IMR-90 (cell line): ENCODE results near the gene ATG9B. TPM values are rescaled to one million over a fixed set of nuclear protein-coding genes. Genes with fewer than 3 reads are reported as not detected.

ENCODE experiments used
- ATAC-seq: fragments of 200-7000 bp; cut with Tn5 transposase; 2 replicates; pipeline ENCODE4 v1.9.1; 2020; ENCODE audit warnings: low read depth, mild to moderate bottlenecking, moderate library complexity
- BruUV-seq: library from RNA; stranded (reverse); fragments of 400-500 nt; replicated peaks from 2 replicates; lab custom pipeline; 2021; lab: Mats Ljungman, UMichigan
- CTCF ChIA-PET: fragments of 300-600 bp; formaldehyde crosslinking; extraction: SDS; loops from one replicate; lab custom pipeline; 2021; ENCODE audit warnings: antibody characterized with exemption; lab: Yijun Ruan, JAX
- POLR2A ChIA-PET: fragments of 300-600 bp; sonication (Branson Sonifier 250); formaldehyde crosslinking; loops from one replicate; lab custom pipeline; 2022; ENCODE audit warnings: antibody characterized with exemption; ENCODE audit not compliant: unreplicated experiment; lab: Charles Lee
- DNase-seq: peaks from one replicate; pipeline ENCODE4 v3.0.0; 2013
- H2AFZ ChIP-seq: replicated peaks from 2 replicates; pipeline ENCODE3; 2013; ENCODE audit warnings: low read length, mild to moderate bottlenecking; ENCODE audit not compliant: poor library complexity
- H2AK5ac ChIP-seq: 2 replicates; pipeline ENCODE4 v1.6.1; 2013; ENCODE audit warnings: low read depth, low read length, inconsistent platforms
- H2AK9ac ChIP-seq: replicated peaks from 2 replicates; pipeline ENCODE3; 2013; ENCODE audit warnings: mild to moderate bottlenecking, low read depth, low read length, moderate library complexity; ENCODE audit not compliant: poor library complexity
- H2BK120ac ChIP-seq: 2 replicates; pipeline ENCODE4 v1.6.1; 2013; ENCODE audit warnings: low read depth, low read length, inconsistent platforms
- H2BK15ac ChIP-seq: 3 replicates; pipeline ENCODE4 v1.6.1; 2013; ENCODE audit warnings: low read depth, low read length, inconsistent platforms
- H2BK20ac ChIP-seq: 2 replicates; pipeline ENCODE4 v1.6.1; 2013; ENCODE audit warnings: low read depth, mild to moderate bottlenecking, inconsistent platforms, low read length, moderate library complexity
- H2BK5ac ChIP-seq: 2 replicates; pipeline ENCODE4 v1.6.1; 2013; ENCODE audit warnings: mild to moderate bottlenecking, low read depth, low read length, inconsistent platforms; ENCODE audit not compliant: poor library complexity, severe bottlenecking
- H3K14ac ChIP-seq: replicated peaks from 2 replicates; pipeline ENCODE4 v1.6.1; 2013; ENCODE audit warnings: low read depth, low read length, inconsistent platforms
- H3K18ac ChIP-seq: 2 replicates; pipeline ENCODE4 v1.6.1; 2013; ENCODE audit warnings: low read depth, low read length, control low read depth
- H3K23ac ChIP-seq: 2 replicates; pipeline ENCODE4 v1.6.1; 2013; ENCODE audit warnings: low read depth, low read length, inconsistent platforms
- H3K27ac ChIP-seq: 2 replicates; pipeline ENCODE4 v1.5.1; 2013; ENCODE audit warnings: mild to moderate bottlenecking, control low read depth, low read length; ENCODE audit not compliant: insufficient read depth
- H3K27me3 ChIP-seq: 2 replicates; pipeline ENCODE4 v1.6.1; 2013; ENCODE audit warnings: low read length; ENCODE audit not compliant: control insufficient read depth, insufficient read depth
- H3K36me3 ChIP-seq: 2 replicates; pipeline ENCODE4 v1.6.1; 2013; ENCODE audit warnings: low read length, mixed read lengths; ENCODE audit not compliant: control insufficient read depth, insufficient read depth
- H3K4ac ChIP-seq: 2 replicates; pipeline ENCODE4 v1.6.1; 2013; ENCODE audit warnings: low read depth, low read length, inconsistent platforms
- H3K4me1 ChIP-seq: 2 replicates; pipeline ENCODE4 v1.6.1; 2013; ENCODE audit warnings: low read length, mixed read lengths; ENCODE audit not compliant: control insufficient read depth, insufficient read depth
- H3K4me2 ChIP-seq: 2 replicates; pipeline ENCODE4 v1.6.1; 2013; ENCODE audit warnings: low read depth, mild to moderate bottlenecking, control low read depth, low read length, moderate library complexity
- H3K4me3 ChIP-seq: 2 replicates; pipeline ENCODE4 v1.5.1; 2013; ENCODE audit warnings: low read depth, mild to moderate bottlenecking, control low read depth, low read length, moderate library complexity; ENCODE audit not compliant: insufficient read depth
- H3K56ac ChIP-seq: 2 replicates; pipeline ENCODE4 v1.6.1; 2013; ENCODE audit warnings: low read length, inconsistent platforms; ENCODE audit not compliant: insufficient read depth; ENCODE audit errors: extremely low read depth
- H3K79me1 ChIP-seq, 2 experiments: 2 replicates each; pipeline ENCODE4 v1.6.1; 2013; ENCODE audit warnings: low read length in 2 of 2, inconsistent platforms in 1 of 2, low read depth in 1 of 2
- H3K9ac ChIP-seq: 2 replicates; pipeline ENCODE4 v1.6.1; 2013; ENCODE audit warnings: low read depth, low read length, control low read depth
- H3K9me1 ChIP-seq: 2 replicates; pipeline ENCODE4 v1.6.1; 2013; ENCODE audit warnings: low read length, inconsistent platforms; ENCODE audit not compliant: insufficient read depth
- H3K9me3 ChIP-seq: 2 replicates; pipeline ENCODE4 v1.6.1; 2013; ENCODE audit warnings: low read length; ENCODE audit not compliant: control insufficient read depth, insufficient read depth
- H4K20me1 ChIP-seq: 2 replicates; pipeline ENCODE4 v1.6.1; 2013; ENCODE audit warnings: low read length, inconsistent platforms; ENCODE audit not compliant: insufficient read depth
- H4K5ac ChIP-seq: 2 replicates; pipeline ENCODE4 v1.6.1; 2013; ENCODE audit warnings: mild to moderate bottlenecking, low read depth, low read length, control low read depth
- H4K8ac ChIP-seq, 2 experiments: 2 replicates each; pipeline ENCODE4 v1.6.1; 2013; ENCODE audit warnings: low read depth in 2 of 2, low read length in 2 of 2, control low read depth in 1 of 2, inconsistent platforms in 1 of 2
- H4K91ac ChIP-seq: 2 replicates; pipeline ENCODE4 v1.6.1; 2013; ENCODE audit warnings: low read depth, low read length, inconsistent platforms; ENCODE audit not compliant: insufficient read depth
- MXI1 ChIP-seq: IDR thresholded peaks from 2 replicates; pipeline ENCODE4 v1.6.1; 2012; ENCODE audit warnings: low read depth, mild to moderate bottlenecking, low read length, moderate library complexity, borderline replicate concordance
- SMC3 ChIP-seq: fragments of 150-350 bp; IDR thresholded peaks from 2 replicates; pipeline ENCODE4 v1.6.1; 2016; ENCODE audit warnings: low read depth, mild to moderate bottlenecking, antibody characterized with exemption, low read length, moderate library complexity
- WGBS, 2 experiments: methylation state at CpG; one replicate each; pipeline versions ENCODE4 v1.1.5 to v1.1.7; 2013; ENCODE audit warnings: missing lambda C conversion rate in 2 of 2; ENCODE audit not compliant: insufficient read length in 1 of 2; ENCODE audit errors: extremely low coverage in 2 of 2; 5-methylcytosine and 5-hydroxymethylcytosine counted together
- dilution Hi-C: fragments of 300-500 bp; cut with HindIII; formaldehyde crosslinking; loops from one replicate; pipeline ENCODE4 v1.14.3; 2018; ENCODE audit warnings: low sequenced_read_pairs; ENCODE audit not compliant: unreplicated experiment
- in situ Hi-C: fragments of 300-500 bp; cut with MboI; formaldehyde crosslinking; loops from 3 replicates; pipeline ENCODE4 v1.14.3; 2019; ENCODE audit warnings: low sequenced_read_pairs, inconsistent platforms, mixed read lengths
- intact Hi-C: fragments of 100-400 bp; cut with micrococcal nuclease; formaldehyde crosslinking; loops from 2 replicates; pipeline ENCODE4 v1.10.0; 2022
- polyA plus RNA-seq, 3 experiments: library from polyadenylated mRNA; depleted of rRNA; stranded (reverse); fragments of >200 nt; gene quantifications; 2 replicates each; pipeline ENCODE4 v1.2.3, GENCODE V29; 2012; ENCODE audit warnings: low replicate concordance in 1 of 3
- total RNA-seq: library from RNA; depleted of rRNA; stranded (reverse); fragments of >200 nt; gene quantifications from 2 replicates; pipeline ENCODE4 v1.2.3, GENCODE V29; 2012

ATG9B gene
- total and polyA plus RNA-seq, 2 of the 4 experiments (the other 2 are of a cell fraction): 0.18 to 0.91 TPM

DNA sequence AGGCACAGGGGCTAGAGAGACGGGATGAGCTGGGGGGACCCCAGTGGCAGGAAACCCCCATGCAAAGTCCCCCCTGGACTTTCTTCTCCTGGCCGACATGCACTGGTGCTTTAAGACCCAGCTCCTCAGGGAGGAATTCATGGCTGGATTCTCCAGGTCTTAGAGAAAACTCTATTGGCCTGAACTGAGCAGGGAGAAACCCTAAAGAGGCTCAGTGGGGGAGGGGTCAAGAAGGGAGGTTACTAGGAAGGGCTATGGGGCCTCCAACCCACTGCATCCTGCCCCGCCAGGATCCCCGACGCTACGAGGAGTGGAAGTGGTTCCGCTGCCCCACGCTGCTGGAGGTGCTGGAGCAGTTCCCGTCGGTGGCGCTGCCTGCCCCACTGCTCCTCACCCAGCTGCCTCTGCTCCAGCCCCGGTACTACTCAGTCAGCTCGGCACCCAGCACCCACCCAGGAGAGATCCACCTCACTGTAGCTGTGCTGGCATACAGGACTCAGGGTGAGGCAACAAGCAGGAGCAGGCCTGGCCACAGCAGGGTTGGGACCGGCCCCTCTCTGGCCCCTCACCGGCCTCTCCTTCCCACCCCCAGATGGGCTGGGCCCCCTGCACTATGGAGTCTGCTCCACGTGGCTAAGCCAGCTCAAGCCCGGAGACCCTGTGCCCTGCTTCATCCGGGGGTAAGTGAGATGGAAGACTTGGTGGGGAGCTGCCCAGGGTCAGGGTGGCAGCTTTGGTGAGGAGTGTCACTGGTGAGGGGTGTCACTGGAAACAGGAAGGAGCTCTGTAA lies 13.8 kb downstream of the ATG9B start:
- intact Hi-C loops: loop anchor here (5.0 kb wide), 1 partner anchor 102 kb away; no protein-coding TSS in a partner anchor
- BruUV-seq: no TSS peak

More for the DNA sequence above, 13.8 kb downstream of the ATG9B start:
- H3K9ac ChIP-seq: 0 out of 2 replicates have a peak overlapping the region, but pooled peaks have one; percentile 12
- H3K27me3 ChIP-seq: peaks cover 17% of the 10 kb centered on the region
- no peaks in the 10 kb centered on the region for H3K9me1 ChIP-seq
- H4K20me1 ChIP-seq: no peaks in the 10 kb centered on the region
- peak overlapping the region; percentile 37 for H2AK9ac ChIP-seq
- no peaks in the 10 kb centered on the region for H3K36me3 ChIP-seq
- no peak for TF ChIP-seq MXI1
- TF ChIP-seq SMC3: no peak
- no peak overlapping the region for H4K91ac ChIP-seq
- dilution Hi-C loops: no loop called here
- no peak overlapping the region for H3K18ac ChIP-seq
- no peak overlapping the region for H2BK20ac ChIP-seq
- H2AK5ac ChIP-seq: no peak overlapping the region
- peak; percentile 50 for ATAC-seq
- H2AFZ ChIP-seq: peak overlapping the region; percentile 57
- no peak overlapping the region for H3K56ac ChIP-seq
- H3K9me3 ChIP-seq: no peaks in the 10 kb centered on the region
- peaks cover 9% of the 10 kb centered on the region; the same call in 1 of the 2 replicates for H3K4me1 ChIP-seq
- in situ Hi-C loops: no loop called here
- no peak overlapping the region for H4K8ac ChIP-seq
- no peak overlapping the region for H2BK120ac ChIP-seq
- POLR2A ChIA-PET: no interaction called here
- H2BK15ac ChIP-seq: 0 out of 3 replicates have a peak overlapping the region, but pooled peaks have one; percentile 15
- no peaks in the 10 kb centered on the region for H3K79me1 ChIP-seq
- peak; percentile 23 for DNase-seq
- no peak overlapping the region for H2BK5ac ChIP-seq
- no peak overlapping the region; the same call in 1 of the 2 replicates for H3K14ac ChIP-seq
- H3K4me3 ChIP-seq: no peak overlapping the region
- WGBS, 2 experiments: 29% methylated on average over 14 of the region's 18 CpGs; no CpG with 5 or more reads in 1 of the 2 experiments
- H3K4me2 ChIP-seq: no peak overlapping the region
- no peak overlapping the region for H3K4ac ChIP-seq
- H4K5ac ChIP-seq: no peak overlapping the region; the same call in 1 of the 2 replicates
- CTCF ChIA-PET: interaction anchor here (1.1 kb wide), 1 partner anchor 18 kb away, joined by 3 read pairs; the partner anchor contains the start of gene ABCB8
- H3K27ac ChIP-seq: no peak overlapping the region
- H3K23ac ChIP-seq: 0 out of 2 replicates have a peak overlapping the region, but pooled peaks have one; percentile 33
